Spleen (tissue), 13 donors: Measurements from ENCODE around the gene HECW1. TPM values are rescaled to one million over a fixed set of nuclear protein-coding genes. Genes with fewer than 3 reads are reported as not detected.
"Not testable (repeated sequence)": the region's sequence is repeated elsewhere in the genome, so short reads cannot be mapped to it uniquely, and the experiment has no call there.

Experiments
- DNase-seq: peaks from one replicate; pipeline ENCODE4 v3.0.0-alpha.2; 2020
- H3K27ac ChIP-seq, 8 donors: fragments of 200-600 bp; sonication (generic) in 7 of 8; 1 replicate in 4 of 8; 2 replicates in 4 of 8; pipeline versions ENCODE4 v1.5.0 to v1.8.0; 2016 to 2021; ENCODE audit warnings: inconsistent platforms in 4 of 8, mild to moderate bottlenecking in 4 of 8, moderate library complexity in 1 of 8
- H3K27me3 ChIP-seq, 7 donors: fragments of 200-600 bp; sonication (generic) in 6 of 7; replicated peaks in 1 of 7; 1 replicate in 4 of 7; 2 replicates in 3 of 7; pipeline versions ENCODE4 v1.5.0 to v1.8.0; 2016 to 2021; ENCODE audit warnings: inconsistent platforms in 3 of 7, mild to moderate bottlenecking in 1 of 7
- H3K36me3 ChIP-seq, 6 donors: fragments of 200-600 bp; sonication (generic) in 5 of 6; 1 replicate in 4 of 6; 2 replicates in 2 of 6; pipeline versions ENCODE4 v1.5.0 to v1.8.0; 2016 to 2021; ENCODE audit warnings: inconsistent platforms in 2 of 6
- H3K4me1 ChIP-seq, 6 donors: fragments of 200-600 bp; sonication (generic) in 5 of 6; 1 replicate in 3 of 6; 2 replicates in 3 of 6; pipeline versions ENCODE4 v1.5.0 to v1.8.0; 2016 to 2021; ENCODE audit warnings: inconsistent platforms in 3 of 6
- H3K4me3 ChIP-seq, 8 donors: fragments of 200-600 bp; sonication (generic) in 7 of 8; 1 replicate in 4 of 8; 2 replicates in 4 of 8; pipeline versions ENCODE4 v1.5.0 to v1.8.0; 2016 to 2021; ENCODE audit warnings: inconsistent platforms in 4 of 8, mild to moderate bottlenecking in 4 of 8, moderate library complexity in 2 of 8
- H3K9me3 ChIP-seq, 8 donors: fragments of 200-600 bp; sonication (generic) in 7 of 8; 1 replicate in 4 of 8; 2 replicates in 4 of 8; pipeline versions ENCODE4 v1.5.0 to v1.8.0; 2016 to 2021; ENCODE audit warnings: inconsistent platforms in 4 of 8
- POLR2A ChIP-seq, 3 donors: fragments of 450-650 bp; IDR thresholded peaks; one replicate each; pipeline ENCODE4 v1.5.1; 2017; ENCODE audit warnings: antibody characterized with exemption in 3 of 3, mild to moderate bottlenecking in 1 of 3
- POLR2AphosphoS5 ChIP-seq, 3 donors: sonication (generic); formaldehyde crosslinking; IDR thresholded peaks; one replicate each; pipeline ENCODE4 v1.5.1; 2017; ENCODE audit warnings: antibody characterized with exemption in 3 of 3
- WGBS, 5 donors: extraction: QIAGEN DNeasy Blood & Tissue Kit in 3 of 5; methylation state at CpG; one replicate each; pipeline versions ENCODE4 v1.1.5 to v1.1.7; 2013 to 2018; 5-methylcytosine and 5-hydroxymethylcytosine counted together
- intact Hi-C: fragments of 100-400 bp; cut with DNase I; formaldehyde crosslinking; loops from one replicate; pipeline ENCODE4 v1.15.0; 2023; ENCODE audit warnings: low total_unique reads
- long read RNA-seq, 2 donors: transcript quantifications; one replicate each; lab custom pipeline, GENCODE V29; 2026
- polyA plus RNA-seq, 3 donors: library from polyadenylated mRNA; stranded (reverse); fragments of 200-250 nt; gene quantifications; one replicate each; pipeline ENCODE4 v1.2.1, GENCODE V29; 2013
- total RNA-seq, 7 donors: library from RNA; depleted of rRNA in 3 of 7; stranded (reverse); fragments of >200 nt in 3 of 7; fragmentation: NEBNext Ultra II Directional in 4 of 7; extraction: Animal tissue kit (Norgen Biotek cat#: 25700) in 4 of 7; gene quantifications; one replicate each; pipeline versions ENCODE4 v1.1.0 to v1.2.1, GENCODE V29; 2016 to 2021
- TF ChIP-seq, protein P1 (sequence below), 11 experiments: fragments of 200-600 bp in 7 of 11; fragments of 450-650 bp in 4 of 11; sonication (generic) in 4 of 11; IDR thresholded peaks in 8 of 11; conservative IDR thresholded peaks in 3 of 11; 1 replicate in 7 of 11; 2 replicates in 4 of 11; pipeline versions ENCODE4 v1.4.0 to v1.8.0; 2016 to 2021; ENCODE audit warnings: antibody characterized with exemption in 11 of 11, inconsistent platforms in 4 of 11, mild to moderate bottlenecking in 1 of 11
- donor health status: healthy with polysubstance abuse.
- donor health status: DM: no; HTN: no; CAD: no; lungs with moderate emphysema.
- donor health status: DM: no; HTN: no; CAD: no.
- donor health status: Bipolar disorder and iron deficiency.
- donor health status: healthy.
- donor health status: DM: no; HTN: no; CAD: no.
- donor health status: DM: yes; HTN: yes; CAD: no.

The HECW1 gene
- 1 to 10 TPM in 1 of 7 donors, under 1 TPM in 5, not detected in 1; 0.09 to 1.5 (median 0.51) TPM for total RNA-seq
- under 1 TPM; 0.03 to 0.06 (median 0.04) TPM for polyA plus RNA-seq
- long read RNA-seq, donor 1 = 0 reads
- long read RNA-seq, donor 2 = 0 reads

DNA sequence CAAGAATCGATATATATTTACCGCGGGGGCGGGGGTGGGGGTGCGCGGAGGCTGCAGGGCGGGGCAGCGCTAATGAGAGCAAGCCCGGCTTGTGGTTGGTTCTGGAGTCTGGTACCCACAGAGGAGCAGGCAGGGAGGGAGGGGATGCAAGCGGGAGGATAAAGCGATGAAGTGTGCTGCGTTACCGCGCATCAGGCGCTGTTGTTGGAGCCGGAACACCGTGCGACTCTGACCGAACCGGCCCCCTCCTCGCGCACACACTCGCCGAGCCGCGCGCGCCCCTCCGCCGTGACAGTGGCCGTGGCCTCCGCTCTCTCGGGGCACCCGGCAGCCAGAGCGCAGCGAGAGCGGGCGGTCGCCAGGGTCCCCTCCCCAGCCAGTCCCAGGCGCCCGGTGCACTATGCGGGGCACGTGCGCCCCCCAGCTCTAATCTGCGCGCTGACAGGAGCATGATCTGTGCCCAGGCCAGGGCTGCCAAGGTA lies at the start of gene HECW1:
TSS of gene HECW1 (plus strand) at position 189 of the 482 bp plus-strand sequence. CDS start 131,259 bp downstream, outside the sequence.
- intact Hi-C loops = no loop called here
- H3K4me3 ChIP-seq = peak within 1 kb of the TSS; percentile 10 to 64 (median 27)
- H3K4me1 ChIP-seq = peaks cover 9 to 27% (median 20%) of the 10 kb centered on the region in 6 donors
- H3K36me3 ChIP-seq = no peaks in the 10 kb centered on the region
- no peaks in the 10 kb centered on the region for H3K9me3 ChIP-seq
- 2 to 5% (median 3%) methylated on average over 17 to 46 of the region's 46 CpGs for WGBS, 5 donors
- no peak for TF ChIP-seq POLR2A (IDR thresholded peaks at IDR 0.05)
- TF ChIP-seq POLR2AphosphoS5 (IDR thresholded peaks at IDR 0.05) = no peak
- TF ChIP-seq, protein P1, sequence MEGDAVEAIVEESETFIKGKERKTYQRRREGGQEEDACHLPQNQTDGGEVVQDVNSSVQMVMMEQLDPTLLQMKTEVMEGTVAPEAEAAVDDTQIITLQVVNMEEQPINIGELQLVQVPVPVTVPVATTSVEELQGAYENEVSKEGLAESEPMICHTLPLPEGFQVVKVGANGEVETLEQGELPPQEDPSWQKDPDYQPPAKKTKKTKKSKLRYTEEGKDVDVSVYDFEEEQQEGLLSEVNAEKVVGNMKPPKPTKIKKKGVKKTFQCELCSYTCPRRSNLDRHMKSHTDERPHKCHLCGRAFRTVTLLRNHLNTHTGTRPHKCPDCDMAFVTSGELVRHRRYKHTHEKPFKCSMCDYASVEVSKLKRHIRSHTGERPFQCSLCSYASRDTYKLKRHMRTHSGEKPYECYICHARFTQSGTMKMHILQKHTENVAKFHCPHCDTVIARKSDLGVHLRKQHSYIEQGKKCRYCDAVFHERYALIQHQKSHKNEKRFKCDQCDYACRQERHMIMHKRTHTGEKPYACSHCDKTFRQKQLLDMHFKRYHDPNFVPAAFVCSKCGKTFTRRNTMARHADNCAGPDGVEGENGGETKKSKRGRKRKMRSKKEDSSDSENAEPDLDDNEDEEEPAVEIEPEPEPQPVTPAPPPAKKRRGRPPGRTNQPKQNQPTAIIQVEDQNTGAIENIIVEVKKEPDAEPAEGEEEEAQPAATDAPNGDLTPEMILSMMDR (IDR thresholded peaks at IDR 0.05 in 8 of 11, conservative IDR thresholded peaks at IDR 0.05 in 3 of 11) = no peak
- no peak within 1 kb of the TSS for H3K27ac ChIP-seq
- peaks cover 7 to 91% (median 50%) of the 10 kb centered on the region in 7 donors for H3K27me3 ChIP-seq
- DNase-seq = no peak

DNA sequence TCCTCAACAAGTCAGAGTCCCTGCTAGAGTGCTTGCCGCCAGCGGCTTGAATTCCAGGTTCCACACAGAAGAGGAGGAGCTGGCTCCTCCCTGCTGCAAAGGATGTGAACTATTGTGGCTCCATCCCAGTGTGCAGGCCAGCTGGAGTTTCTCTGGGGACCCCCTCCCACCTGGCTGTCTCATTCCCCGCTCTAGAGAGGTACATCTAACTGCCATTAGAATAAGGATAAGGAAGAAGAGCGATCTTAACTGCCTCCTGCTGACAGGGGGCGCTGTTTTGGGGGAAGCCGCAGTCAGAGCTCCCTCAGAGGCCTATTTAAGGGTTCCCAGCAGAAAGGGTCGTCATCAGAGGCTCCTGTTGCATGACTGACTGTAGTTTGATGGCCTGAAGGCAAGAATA lies 40.8 kb upstream of the HECW1 start:
- DNase-seq = no peak
- Histone ChIP-seq H3K4me3 (no peak overlapping the region), H3K4me1 (no peaks in the 10 kb centered on the region), H3K27ac (no peak overlapping the region), H3K27me3 (no peaks in the 10 kb centered on the region), H3K9me3 (peaks cover 0 to 4% (median 0%) of the 10 kb centered on the region in 8 donors), H3K36me3 (no peaks in the 10 kb centered on the region)
- no peak for TF ChIP-seq POLR2AphosphoS5 (IDR thresholded peaks at IDR 0.05)
- TF ChIP-seq, protein P1 (IDR thresholded peaks at IDR 0.05 in 8 of 11, conservative IDR thresholded peaks at IDR 0.05 in 3 of 11) = no peak
- TF ChIP-seq POLR2A (IDR thresholded peaks at IDR 0.05) = no peak
- WGBS, 5 donors = 65 to 69% (median 66%) methylated on average over 7 of the region's 7 CpGs
- intact Hi-C loops = no loop called here

DNA sequence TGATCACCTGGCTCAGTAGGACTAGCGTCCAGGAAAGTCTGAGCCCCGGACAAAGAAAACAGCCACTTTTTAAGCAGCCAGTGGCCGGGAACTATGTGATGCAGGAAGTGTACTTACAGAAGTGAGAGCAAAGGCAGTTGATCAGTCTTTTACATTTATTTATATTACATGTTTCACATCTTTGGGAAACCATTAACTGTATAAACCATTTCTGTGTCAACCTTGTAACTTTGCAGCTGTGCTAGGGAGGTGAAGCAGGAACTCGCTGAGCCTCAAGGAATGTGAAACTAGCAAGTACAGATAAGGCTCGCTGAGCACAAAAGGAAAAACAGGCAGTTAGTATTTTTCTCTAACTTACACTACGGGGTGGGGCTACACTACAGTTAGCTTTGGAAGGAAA lies 39.9 kb upstream of the HECW1 start:
- H3K9me3 ChIP-seq = peaks cover 0 to 4% (median 0%) of the 10 kb centered on the region in 8 donors
- H3K36me3 ChIP-seq = no peaks in the 10 kb centered on the region
- no peak for DNase-seq
- intact Hi-C loops = no loop called here
- TF ChIP-seq POLR2A (IDR thresholded peaks at IDR 0.05) = no peak
- TF ChIP-seq, protein P1 (IDR thresholded peaks at IDR 0.05 in 8 of 11, conservative IDR thresholded peaks at IDR 0.05 in 3 of 11) = no peak
- no peak for TF ChIP-seq POLR2AphosphoS5 (IDR thresholded peaks at IDR 0.05)
- no peak overlapping the region for H3K27ac ChIP-seq
- 27 to 49% (median 35%) methylated on average over 6 of the region's 6 CpGs for WGBS, 5 donors
- H3K4me1 ChIP-seq = no peaks in the 10 kb centered on the region
- H3K27me3 ChIP-seq = no peaks in the 10 kb centered on the region
- H3K4me3 ChIP-seq = no peak overlapping the region

DNA sequence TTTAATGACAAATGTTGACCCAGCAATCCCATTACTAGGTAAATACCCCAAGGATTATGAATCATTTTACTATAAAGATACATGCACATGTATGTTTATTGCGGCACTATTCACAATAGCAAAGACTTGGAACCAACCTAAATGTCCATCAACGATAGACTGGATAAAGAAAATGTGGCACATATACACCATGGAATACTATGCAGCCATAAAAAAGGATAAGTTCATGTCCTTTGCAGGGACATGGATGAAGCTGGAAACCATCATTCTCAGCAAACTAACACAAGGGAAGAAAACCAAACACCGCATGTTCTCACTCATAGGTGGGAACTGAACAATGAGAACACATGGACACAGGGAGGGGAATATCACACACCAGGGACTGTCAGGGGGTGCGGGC lies 38.6 kb upstream of the HECW1 start:
- 95 to 97% (median 96%) methylated on average over 4 of the region's 4 CpGs for WGBS, 5 donors
- H3K9me3 ChIP-seq = not testable (repeated sequence)

More for the DNA sequence above, 38.6 kb upstream of the HECW1 start:
- H3K27ac ChIP-seq, H3K4me3 ChIP-seq, intact Hi-C loops, H3K4me1 ChIP-seq, H3K36me3 ChIP-seq, H3K27me3 ChIP-seq, DNase-seq: not testable (repeated sequence)
